NCI-H128 (cell line): Measurements from ENCODE around the gene TMCO1.
"Not testable (repeated sequence)": the region's sequence is repeated elsewhere in the genome, so short reads cannot be mapped to it uniquely, and the experiment has no call there.

Experiments
- DNase-seq: peaks from one replicate; lab custom pipeline; 2025; ENCODE audit not compliant: unreplicated experiment; lab: John Stamatoyannopoulos, UW

TMCO1 gene

GRCh38 chr1:165747632-165748447, 20.8 kb downstream of the TMCO1 start:
- DNase-seq, result no peak

- not testable (repeated sequence) for DNase-seq
These were observed 23.8 kb downstream of the TMCO1 start for GRCh38 chr1:165744913-165745312.

- DNase-seq, result no peak
These were observed 26.5 kb downstream of the TMCO1 start for GRCh38 chr1:165742194-165742593.

GRCh38 chr1:165738794-165739193, 29.9 kb downstream of the TMCO1 start:
- DNase-seq, result no peak

- DNase-seq, result no peak
These were observed 31.5 kb downstream of the TMCO1 start for GRCh38 chr1:165737196-165737595.

- no peak for DNase-seq
These were observed 33.8 kb downstream of the TMCO1 start for GRCh38 chr1:165734906-165735305.

- no peak for DNase-seq
These were observed 41.8 kb downstream of the TMCO1 start for GRCh38 chr1:165726841-165727240.

- no peak for DNase-seq
These were observed 42.5 kb downstream of the TMCO1 start for GRCh38 chr1:165726169-165726568.

GRCh38 chr1:165717918-165718515, 50.7 kb downstream of the TMCO1 start:
- DNase-seq, result peak; percentile 58

- not testable (repeated sequence) for DNase-seq
These were observed 52.2 kb downstream of the TMCO1 start for GRCh38 chr1:165716265-165717051.

- DNase-seq, result no peak
These were observed 55.9 kb downstream of the TMCO1 start for GRCh38 chr1:165712764-165713163.

- no peak for DNase-seq
These were observed 60.5 kb downstream of the TMCO1 start for GRCh38 chr1:165707984-165708706.

GRCh38 chr1:165703648-165704047, 65.0 kb downstream of the TMCO1 start:
- no peak for DNase-seq

- DNase-seq, result not testable (repeated sequence)
These were observed 66.7 kb downstream of the TMCO1 start for GRCh38 chr1:165701922-165702321.

- no peak for DNase-seq
These were observed 69.1 kb downstream of the TMCO1 start for GRCh38 chr1:165699577-165699976.

GRCh38 chr1:165698761-165699052, 70.0 kb downstream of the TMCO1 start:
- DNase-seq, result no peak

GRCh38 chr1:165697881-165698760, 70.5 kb downstream of the TMCO1 start, which contains the start of gene ALDH9A1:
Gene ALDH9A1 (minus strand): TSS chr1:165698562. CDS start chr1:165698558, 4 bp downstream.
- peak; percentile 72 for DNase-seq

GRCh38 chr1:165697491-165697880, 71.2 kb downstream of the TMCO1 start:
- no peak for DNase-seq

- DNase-seq, result no peak
These were observed 72.0 kb downstream of the TMCO1 start for GRCh38 chr1:165696625-165697100.

GRCh38 chr1:165695031-165695430, 73.6 kb downstream of the TMCO1 start:
- no peak for DNase-seq
